SH-SY5Y (cell line): ENCODE results near the gene TCF4.

Source experiments
- GATA2 ChIP-seq: IDR thresholded peaks from 2 replicates; pipeline ENCODE4 v1.6.1; 2011; ENCODE audit warnings: mild to moderate bottlenecking, low read depth, low read length
- GATA3 ChIP-seq: IDR thresholded peaks from 2 replicates; pipeline ENCODE4 v1.6.1; 2011; ENCODE audit warnings: low read depth, mild to moderate bottlenecking, low read length, moderate library complexity

- TF ChIP-seq GATA2 (no peak), GATA3 (no peak)
Observed at GRCh38 chr18:55380589-55380988, 207.4 kb downstream of the TCF4 start.
